ENCODE data around the gene LRRC17. TPM values are rescaled to one million over a fixed set of nuclear protein-coding genes. Genes with fewer than 3 reads are reported as not detected.

The LRRC17 gene
- total RNA-seq, 1 donor from 2014 or later, result not detected

DNA sequence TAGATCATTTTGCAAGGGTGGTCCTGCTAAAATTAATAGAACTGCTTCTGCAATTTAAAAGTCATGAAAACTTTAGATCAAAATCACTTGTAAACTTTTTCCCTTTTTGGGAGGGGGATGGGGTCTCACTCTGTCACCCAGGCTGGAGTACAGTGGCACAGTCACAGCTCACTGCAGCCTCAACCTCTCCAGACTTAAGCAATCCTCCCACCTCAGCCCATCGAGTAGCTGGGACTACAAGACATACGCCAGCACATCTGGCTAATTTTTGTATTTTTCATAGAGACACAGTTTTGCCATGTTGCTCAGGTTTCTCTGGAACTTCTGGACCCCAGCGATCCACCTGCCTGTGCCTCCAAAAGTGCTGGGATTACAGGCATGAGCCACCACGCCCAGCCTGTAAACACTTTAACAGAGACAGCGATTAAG, 79.7 kb downstream of the LRRC17 start:
- no peak for DNase-seq
- no peaks in the 10 kb centered on the region for H3K27me3 Mint-ChIP-seq
- H3K4me1 Mint-ChIP-seq, result peaks cover 8% of the 10 kb centered on the region
- intact Hi-C loops (cut with micrococcal nuclease), result no loop called here
- H3K9me3 Mint-ChIP-seq, result no peaks in the 10 kb centered on the region
- H3K27ac Mint-ChIP-seq, result no peak overlapping the region
- H3K4me3 Mint-ChIP-seq, result no peak overlapping the region
- H3K36me3 Mint-ChIP-seq (ENCODE audit: low read depth), result no peaks in the 10 kb centered on the region

DNA sequence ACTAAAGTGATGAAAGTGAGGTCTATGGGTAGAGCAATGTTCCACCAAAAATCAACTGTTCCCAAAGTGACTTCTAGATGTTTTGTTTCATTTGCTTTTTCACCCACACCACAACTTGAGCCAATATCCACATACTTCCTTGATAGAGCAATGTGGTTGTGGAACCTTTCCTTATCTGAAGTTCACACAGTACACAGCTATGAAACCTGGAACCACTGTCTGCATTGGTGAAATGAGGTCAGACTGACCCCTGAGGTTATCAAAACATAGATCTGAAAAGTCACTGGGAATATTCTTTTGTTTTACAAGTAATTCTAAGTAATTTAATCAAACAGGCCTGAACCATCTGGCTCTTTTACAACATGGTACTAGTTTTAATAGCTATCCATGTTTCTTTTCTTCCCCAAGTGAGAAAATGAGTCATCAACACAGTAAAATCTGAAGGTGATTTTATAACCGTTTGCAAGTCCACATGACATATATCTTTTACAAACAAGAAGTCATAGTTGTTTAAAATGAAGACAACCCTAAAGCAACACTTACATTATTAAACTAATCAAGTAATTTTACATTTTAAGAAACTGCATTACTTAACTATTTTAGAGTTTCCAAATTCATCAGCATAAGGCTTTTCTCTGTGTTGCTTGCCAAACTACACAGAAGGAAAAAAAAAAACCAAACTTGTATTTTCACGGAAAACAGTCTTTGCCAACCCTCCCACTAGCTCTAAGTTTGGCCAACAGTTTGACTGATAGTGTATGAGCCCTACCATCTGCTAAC, 80.3 kb downstream of the LRRC17 start:
- DNase-seq, result no peak
- H3K27me3 Mint-ChIP-seq, result no peaks in the 10 kb centered on the region
- peaks cover 8% of the 10 kb centered on the region for H3K4me1 Mint-ChIP-seq
- no peaks in the 10 kb centered on the region for H3K9me3 Mint-ChIP-seq
- H3K36me3 Mint-ChIP-seq (ENCODE audit: low read depth), result no peaks in the 10 kb centered on the region
- H3K4me3 Mint-ChIP-seq, result no peak overlapping the region
- H3K27ac Mint-ChIP-seq, result no peak overlapping the region
- intact Hi-C loops (cut with micrococcal nuclease), result no loop called here

GRCh38 chr7:102993718-102994029, 80.9 kb downstream of the LRRC17 start:
- H3K27ac Mint-ChIP-seq, result no peak overlapping the region
- intact Hi-C loops (cut with micrococcal nuclease), result no loop called here
- H3K4me3 Mint-ChIP-seq, result no peak overlapping the region
- no peaks in the 10 kb centered on the region for H3K27me3 Mint-ChIP-seq
- H3K9me3 Mint-ChIP-seq, result no peaks in the 10 kb centered on the region
- no peak for DNase-seq
- peaks cover 8% of the 10 kb centered on the region for H3K4me1 Mint-ChIP-seq
- no peaks in the 10 kb centered on the region for H3K36me3 Mint-ChIP-seq (ENCODE audit: low read depth)

- H3K27me3 Mint-ChIP-seq, result no peaks in the 10 kb centered on the region
- H3K9me3 Mint-ChIP-seq, result no peaks in the 10 kb centered on the region
- H3K4me1 Mint-ChIP-seq, result peaks cover 4% of the 10 kb centered on the region
- DNase-seq, result no peak
- H3K27ac Mint-ChIP-seq, result no peak overlapping the region
- intact Hi-C loops (cut with micrococcal nuclease), result no loop called here
- no peaks in the 10 kb centered on the region for H3K36me3 Mint-ChIP-seq (ENCODE audit: low read depth)
- H3K4me3 Mint-ChIP-seq, result no peak overlapping the region
Measured at GRCh38 chr7:102994567-102994966, 81.8 kb downstream of the LRRC17 start.

Other genes with a start within 250 kb of the LRRC17 start
- gene POLR2J2, start 241.3 kb upstream of the LRRC17 start, total RNA-seq, result 17.8 and 20.2 TPM in 2 replicates
- gene FAM185A, start 164.0 kb upstream of the LRRC17 start, total RNA-seq, result 7.9 and 9.3 TPM in 2 replicates
- gene FBXL13, start 161.8 kb downstream of the LRRC17 start, total RNA-seq, result 0.09 and 0.99 TPM in 2 replicates
- gene ARMC10, start 162.1 kb downstream of the LRRC17 start, total RNA-seq, result 53.4 and 56.5 TPM in 2 replicates
- gene NAPEPLD, start 236.1 kb downstream of the LRRC17 start, total RNA-seq, result 8.8 and 10.1 TPM in 2 replicates

All from activated CD4-positive, alpha-beta T cell treated with anti-CD3 and anti-CD28 coated beads, Interleukin-2, amount 10 ng/mL, durations not matched to agents 24 days and 14 days (primary cell).